H1 (cell line): ENCODE measurements around the gene CDK3. TPM values are rescaled to one million over a fixed set of nuclear protein-coding genes. Genes with fewer than 3 reads are reported as not detected.

ENCODE experiments used
- CTCF ChIA-PET: fragments of 300-600 bp; sonication (Branson Sonifier 250); formaldehyde crosslinking; loops from one replicate; lab custom pipeline; 2021; ENCODE audit not compliant: partially characterized antibody; lab: Charles Lee
- POLR2A ChIA-PET: fragments of 300-600 bp; sonication (Branson Sonifier 250); formaldehyde crosslinking; loops from one replicate; lab custom pipeline; 2021; ENCODE audit warnings: inconsistent platforms; ENCODE audit not compliant: partially characterized antibody; lab: Charles Lee
- DNase-seq, 2 experiments: peaks; one replicate each; pipeline versions ENCODE4 v3.0.0 to v3.0.0-alpha.2; 2010 to 2022; ENCODE audit warnings: low spot score in 2 of 2, low read depth in 1 of 2, mixed read lengths in 1 of 2
- FAIRE-seq: peaks from 2 replicates; lab custom pipeline; 2011; peaks lifted over from hg19 to GRCh38; lab: Jason Lieb, UNC
- H2AFZ ChIP-seq: 2 replicates; pipeline ENCODE4 v1.8.1; 2012; ENCODE audit warnings: low read length, inconsistent platforms
- H2AK5ac ChIP-seq: 2 replicates; pipeline ENCODE4 v1.6.1; 2013; ENCODE audit warnings: low read depth, low read length
- H2BK120ac ChIP-seq: replicated peaks from 2 replicates; pipeline ENCODE3; 2013; ENCODE audit warnings: low read depth, low read length, inconsistent platforms
- H2BK12ac ChIP-seq: 2 replicates; pipeline ENCODE4 v1.6.1; 2013; ENCODE audit warnings: low read depth, low read length
- H2BK15ac ChIP-seq: 2 replicates; pipeline ENCODE4 v1.6.1; 2013; ENCODE audit warnings: low read length
- H2BK20ac ChIP-seq: 2 replicates; pipeline ENCODE4 v1.6.1; 2013; ENCODE audit warnings: low read length
- H2BK5ac ChIP-seq: 2 replicates; pipeline ENCODE4 v1.6.1; 2013; ENCODE audit warnings: low read depth, low read length
- H3K14ac ChIP-seq: 2 replicates; pipeline ENCODE4 v1.6.1; 2013; ENCODE audit warnings: inconsistent platforms; ENCODE audit not compliant: insufficient read length
- H3K18ac ChIP-seq: 2 replicates; pipeline ENCODE4 v1.6.1; 2013; ENCODE audit warnings: low read length; ENCODE audit errors: extremely low read depth
- H3K23ac ChIP-seq: 2 replicates; pipeline ENCODE4 v1.6.1; 2013; ENCODE audit warnings: inconsistent platforms; ENCODE audit not compliant: insufficient read length
- H3K23me2 ChIP-seq: 2 replicates; pipeline ENCODE4 v1.6.1; 2013; ENCODE audit warnings: low read depth, low read length
- H3K27ac ChIP-seq: 2 replicates; pipeline ENCODE4 v1.6.1; 2011; ENCODE audit warnings: low read depth, low read length, inconsistent platforms
- H3K27me3 ChIP-seq, 4 experiments: replicated peaks in 1 of 4; 1 replicate in 1 of 4; 2 replicates in 3 of 4; pipeline versions ENCODE4 v1.6.1 to v1.8.1; 2011 to 2013; ENCODE audit warnings: low read length in 3 of 4, mild to moderate bottlenecking in 3 of 4, inconsistent platforms in 2 of 4, mixed read lengths in 2 of 4, moderate library complexity in 1 of 4; ENCODE audit not compliant: control insufficient read depth in 3 of 4, insufficient read depth in 3 of 4; ENCODE audit errors: extremely low read depth in 1 of 4
- H3K36me3 ChIP-seq, 4 experiments: 2 replicates each; pipeline versions ENCODE4 v1.6.1 to v1.8.1; 2011 to 2013; ENCODE audit warnings: mild to moderate bottlenecking in 4 of 4, low read length in 3 of 4, moderate library complexity in 2 of 4, control low read depth in 1 of 4, inconsistent platforms in 1 of 4; ENCODE audit not compliant: insufficient read depth in 4 of 4, control insufficient read depth in 2 of 4
- H3K4ac ChIP-seq: replicated peaks from 2 replicates; pipeline ENCODE3; 2013; ENCODE audit warnings: low read length, low read depth, mixed read lengths, inconsistent platforms; ENCODE audit not compliant: insufficient read length
- H3K4me1 ChIP-seq, 4 experiments: replicated peaks in 1 of 4; 1 replicate in 1 of 4; 2 replicates in 3 of 4; pipeline versions ENCODE4 v1.6.1 to v1.8.1; 2011 to 2013; ENCODE audit warnings: low read length in 3 of 4, inconsistent platforms in 2 of 4, mixed read lengths in 1 of 4; ENCODE audit not compliant: insufficient read depth in 4 of 4, control insufficient read depth in 3 of 4
- H3K4me2 ChIP-seq, 2 experiments: 2 replicates each; pipeline versions ENCODE4 v1.6.1 to v1.8.1; 2011 to 2013; ENCODE audit warnings: low read depth in 2 of 2, low read length in 2 of 2, control low read depth in 1 of 2, inconsistent platforms in 1 of 2, mild to moderate bottlenecking in 1 of 2; ENCODE audit not compliant: insufficient read depth in 1 of 2
- H3K4me3 ChIP-seq, 4 experiments: fragments of 200-600, 300-600 bp in 1 of 4; sonication (generic), shearing (Covaris generic), sonication (Bioruptor Twin) in 1 of 4; 2 replicates each; pipeline versions ENCODE4 v1.5.1 to v1.8.1; 2011 to 2016; ENCODE audit warnings: low read length in 4 of 4, low read depth in 3 of 4, control low read depth in 2 of 4, inconsistent platforms in 2 of 4, mild to moderate bottlenecking in 2 of 4, mixed read lengths in 1 of 4, moderate library complexity in 1 of 4; ENCODE audit not compliant: insufficient read depth in 2 of 4; ENCODE audit errors: extremely low read depth in 1 of 4
- H3K56ac ChIP-seq: replicated peaks from 2 replicates; pipeline ENCODE3; 2013; ENCODE audit warnings: low read depth, mild to moderate bottlenecking, mixed read lengths, low read length, inconsistent platforms; ENCODE audit not compliant: insufficient read length
- H3K79me1 ChIP-seq: 2 replicates; pipeline ENCODE4 v1.6.1; 2013; ENCODE audit warnings: low read depth, low read length, control low read depth
- H3K79me2 ChIP-seq, 2 experiments: 2 replicates each; pipeline versions ENCODE4 v1.6.1 to v1.8.1; 2012 to 2013; ENCODE audit warnings: low read length in 2 of 2, mild to moderate bottlenecking in 2 of 2, inconsistent platforms in 1 of 2; ENCODE audit not compliant: insufficient read depth in 2 of 2, control insufficient read depth in 1 of 2
- H3K9ac ChIP-seq, 4 experiments: replicated peaks in 1 of 4; 1 replicate in 1 of 4; 2 replicates in 3 of 4; pipeline versions ENCODE4 v1.6.1 to v1.8.1; 2011 to 2013; ENCODE audit warnings: low read depth in 3 of 4, low read length in 3 of 4, control low read depth in 2 of 4, mild to moderate bottlenecking in 2 of 4, moderate library complexity in 2 of 4, inconsistent platforms in 1 of 4; ENCODE audit errors: extremely low read depth in 1 of 4
- H3K9me3 ChIP-seq, 2 experiments: 2 replicates each; pipeline versions ENCODE4 v1.6.1 to v1.8.1; 2012 to 2013; ENCODE audit warnings: mild to moderate bottlenecking in 2 of 2, moderate library complexity in 2 of 2, control low read depth in 1 of 2, inconsistent platforms in 1 of 2, low read depth in 1 of 2, low read length in 1 of 2, mixed read lengths in 1 of 2; ENCODE audit not compliant: insufficient read depth in 2 of 2
- H4K20me1 ChIP-seq, 2 experiments: replicated peaks in 1 of 2; 2 replicates each; pipeline versions ENCODE3 to v1.8.1; 2011 to 2013; ENCODE audit warnings: inconsistent platforms in 2 of 2, low read length in 2 of 2, mild to moderate bottlenecking in 1 of 2; ENCODE audit not compliant: insufficient read depth in 2 of 2, control insufficient read depth in 1 of 2
- H4K5ac ChIP-seq: 2 replicates; pipeline ENCODE4 v1.6.1; 2013; ENCODE audit warnings: low read length, low read depth, mixed read lengths, inconsistent platforms; ENCODE audit not compliant: insufficient read length
- H4K8ac ChIP-seq: 2 replicates; pipeline ENCODE4 v1.8.0; 2013; ENCODE audit warnings: mild to moderate bottlenecking, moderate library complexity, low read length, inconsistent platforms; ENCODE audit not compliant: insufficient read depth; ENCODE audit errors: extremely low read depth
- H4K91ac ChIP-seq: replicated peaks from 2 replicates; pipeline ENCODE3; 2013; ENCODE audit warnings: low read length, mixed read lengths, inconsistent platforms; ENCODE audit not compliant: insufficient read length
- WGBS, 2 experiments: shearing (Covaris generic) in 1 of 2; methylation state at CpG; one replicate each; pipeline versions ENCODE4 v1.1.6 to v1.1.7; 2013 to 2015; ENCODE audit warnings: low lambda C conversion rate in 2 of 2, mixed read lengths in 2 of 2, inconsistent platforms in 1 of 2, low coverage in 1 of 2, missing lambda C conversion rate in 1 of 2; ENCODE audit not compliant: insufficient replicate concordance in 2 of 2, insufficient coverage in 1 of 2, insufficient read length in 1 of 2; ENCODE audit errors: extremely low coverage in 1 of 2, missing lambda C conversion rate in 1 of 2; 5-methylcytosine and 5-hydroxymethylcytosine counted together
- polyA plus RNA-seq, 7 experiments: library from polyadenylated mRNA; depleted of rRNA in 3 of 7; stranded (reverse) in 5 of 7; unstranded in 2 of 7; fragments of >200 nt in 5 of 7; fragments of 200-250 nt in 2 of 7; gene quantifications; 1 replicate in 5 of 7; 2 replicates in 1 of 7; 4 replicates in 1 of 7; pipeline versions ENCODE4 v1.2.1 to v1.2.3, GENCODE V29; 2011 to 2013; ENCODE audit warnings: missing spikeins in 2 of 7, mixed read lengths in 2 of 7
- total RNA-seq: library from RNA; stranded (reverse); fragmentation: NEBNext Ultra II Directional; extraction: Animal tissue kit (Norgen Biotek cat#: 25700); gene quantifications from 2 replicates; pipeline ENCODE4 v1.2.1, GENCODE V29; 2021
- TF ChIP-seq, protein P1 (sequence below): IDR thresholded peaks from 2 replicates; pipeline ENCODE4 v1.6.1; 2011; ENCODE audit warnings: low read depth, mild to moderate bottlenecking, low read length; ENCODE audit not compliant: insufficient read depth
- TF ChIP-seq, protein P2 (sequence below): IDR thresholded peaks from 2 replicates; pipeline ENCODE4 v1.6.1; 2012; ENCODE audit warnings: low read length, inconsistent platforms

Gene CDK3
- total and polyA plus RNA-seq, 2 of the 8 experiments (the other 6 are each of a cell fraction or from before 2014, with no cell fraction given): 10.0 to 14.6 TPM

DNA sequence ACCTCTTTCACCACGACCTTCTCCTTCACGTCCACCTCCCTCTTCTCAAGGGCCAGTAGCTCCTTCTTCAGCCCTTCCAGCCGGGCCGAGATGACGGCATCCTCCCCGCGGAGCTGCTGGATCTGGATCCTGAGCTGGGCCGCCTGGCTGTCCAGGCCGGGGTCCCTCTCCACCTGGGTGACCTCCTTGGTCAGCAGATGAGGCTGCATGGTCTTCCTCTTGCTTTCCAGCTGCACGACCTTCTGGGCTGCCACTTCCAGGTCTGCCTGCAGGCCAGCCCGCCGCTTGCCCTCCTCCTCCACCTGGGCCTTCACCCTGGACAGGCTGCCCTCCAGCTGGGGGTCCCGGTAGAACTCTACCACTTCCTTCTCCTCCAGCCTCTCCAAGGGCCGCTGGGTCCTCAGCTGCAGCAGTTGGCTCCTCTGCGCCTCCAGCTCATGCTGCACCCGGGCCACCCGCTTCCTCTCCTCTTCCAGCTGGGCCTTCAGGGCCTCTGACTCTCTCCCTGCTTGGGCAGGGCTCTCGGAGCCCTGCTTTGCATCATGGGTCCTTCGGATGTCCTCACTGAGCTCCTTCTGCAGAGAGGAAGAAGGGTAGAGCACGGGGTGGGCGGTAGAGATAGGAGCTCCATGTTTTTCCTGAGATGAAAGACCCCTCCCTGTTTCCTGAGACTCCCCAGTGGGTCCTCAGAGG is 9.5 kb downstream of the CDK3 start:
- Histone ChIP-seq H3K27ac (no peak overlapping the region), H3K23ac (no peak overlapping the region), H3K14ac (no peak overlapping the region), H3K79me2 (no peaks in the 10 kb centered on the region), H4K8ac (no peak overlapping the region; the same call in 1 of the 2 replicates), H3K79me1 (no peaks in the 10 kb centered on the region), H3K4me2 (no peak overlapping the region), H2BK15ac (no peak overlapping the region), H2BK20ac (no peak overlapping the region), H3K9me3 (no peaks in the 10 kb centered on the region; a peak in 1 of 4 replicates), H3K27me3 (no peaks in the 10 kb centered on the region; a peak in 1 of 7 replicates), H2AFZ (no peak overlapping the region), H4K20me1 (no peaks in the 10 kb centered on the region), H4K5ac (no peak overlapping the region), H3K4ac (no peak overlapping the region), H2BK120ac (no peak overlapping the region), H2BK5ac (no peak overlapping the region), H3K4me1 (peaks cover 0 to 2% (median under 1%) of the 10 kb centered on the region in 4 experiments; a peak in 3 of 7 replicates), H3K18ac (no peak overlapping the region), H3K4me3 (no peak overlapping the region), H3K56ac (no peak overlapping the region), H3K36me3 (no peaks in the 10 kb centered on the region; a peak in 1 of 8 replicates), H2BK12ac (no peak overlapping the region), H4K91ac (no peak overlapping the region), H3K23me2 (no peaks in the 10 kb centered on the region), H2AK5ac (no peak overlapping the region), H3K9ac (no peak overlapping the region)
- 89% methylated on average over 19 of the region's 21 CpGs; no CpG with 5 or more reads in 1 of the 2 experiments for WGBS, 2 experiments
- no peak for FAIRE-seq
- TF ChIP-seq, protein P1, sequence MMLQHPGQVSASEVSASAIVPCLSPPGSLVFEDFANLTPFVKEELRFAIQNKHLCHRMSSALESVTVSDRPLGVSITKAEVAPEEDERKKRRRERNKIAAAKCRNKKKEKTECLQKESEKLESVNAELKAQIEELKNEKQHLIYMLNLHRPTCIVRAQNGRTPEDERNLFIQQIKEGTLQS: no peak
- TF ChIP-seq, protein P2, sequence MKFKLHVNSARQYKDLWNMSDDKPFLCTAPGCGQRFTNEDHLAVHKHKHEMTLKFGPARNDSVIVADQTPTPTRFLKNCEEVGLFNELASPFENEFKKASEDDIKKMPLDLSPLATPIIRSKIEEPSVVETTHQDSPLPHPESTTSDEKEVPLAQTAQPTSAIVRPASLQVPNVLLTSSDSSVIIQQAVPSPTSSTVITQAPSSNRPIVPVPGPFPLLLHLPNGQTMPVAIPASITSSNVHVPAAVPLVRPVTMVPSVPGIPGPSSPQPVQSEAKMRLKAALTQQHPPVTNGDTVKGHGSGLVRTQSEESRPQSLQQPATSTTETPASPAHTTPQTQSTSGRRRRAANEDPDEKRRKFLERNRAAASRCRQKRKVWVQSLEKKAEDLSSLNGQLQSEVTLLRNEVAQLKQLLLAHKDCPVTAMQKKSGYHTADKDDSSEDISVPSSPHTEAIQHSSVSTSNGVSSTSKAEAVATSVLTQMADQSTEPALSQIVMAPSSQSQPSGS: no peak
- DNase-seq: no peak
- POLR2A ChIA-PET: interaction anchor here (0.9 to 1.3 kb wide), 4 partner anchors 17 to 261 kb away, joined by 3 read pairs; no protein-coding TSS in a partner anchor
- CTCF ChIA-PET: interaction anchor here (0.5 to 32.0 kb wide), 14 partner anchors 4 to 356 kb away, joined by 3 to 885 read pairs (median 4); partner anchors contain the start of genes CDK3, EVPL, FBF1 and MRPL38
